Urinary bladder (tissue), 4 donors: Measurements from ENCODE around the gene DIP2B. TPM values are rescaled to one million over a fixed set of nuclear protein-coding genes. Genes with fewer than 3 reads are reported as not detected.
A peak's percentile ranks its signal among the peaks of the same experiment; 100 is the strongest.
"Not testable (repeated sequence)": the region's sequence is repeated elsewhere in the genome, so short reads cannot be mapped to it uniquely, and the experiment has no call there.

Experiments used
- DNase-seq: peaks from one replicate; pipeline ENCODE4 v3.0.0-alpha.2; 2015; ENCODE audit errors: extremely low spot score
- H3K27ac ChIP-seq: one replicate; pipeline ENCODE4 v1.5.1; 2013; ENCODE audit warnings: low read depth, mild to moderate bottlenecking, moderate library complexity
- H3K36me3 ChIP-seq: one replicate; pipeline ENCODE4 v1.6.1; 2013; ENCODE audit warnings: mild to moderate bottlenecking, moderate library complexity; ENCODE audit not compliant: insufficient read depth
- H3K4me1 ChIP-seq: one replicate; pipeline ENCODE4 v1.6.1; 2013; ENCODE audit warnings: mild to moderate bottlenecking, moderate library complexity; ENCODE audit not compliant: insufficient read depth
- H3K4me3 ChIP-seq: one replicate; pipeline ENCODE4 v1.5.1; 2013; ENCODE audit warnings: low read depth, low read length
- WGBS: extraction: QIAGEN DNeasy Blood & Tissue Kit; methylation state at CpG from one replicate; pipeline ENCODE4 v1.1.7; 2013; 5-methylcytosine and 5-hydroxymethylcytosine counted together
- polyA plus RNA-seq: library from polyadenylated mRNA; stranded (reverse); fragments of 200-250 nt; gene quantifications from one replicate; pipeline ENCODE4 v1.2.3, GENCODE V29; 2013
- total RNA-seq: library from RNA; depleted of rRNA; stranded (reverse); fragments of >200 nt; gene quantifications from one replicate; pipeline ENCODE4 v1.2.3, GENCODE V29; 2014
- donor health status: healthy with polysubstance abuse.
- donor health status: healthy.

The DIP2B gene, protein sequence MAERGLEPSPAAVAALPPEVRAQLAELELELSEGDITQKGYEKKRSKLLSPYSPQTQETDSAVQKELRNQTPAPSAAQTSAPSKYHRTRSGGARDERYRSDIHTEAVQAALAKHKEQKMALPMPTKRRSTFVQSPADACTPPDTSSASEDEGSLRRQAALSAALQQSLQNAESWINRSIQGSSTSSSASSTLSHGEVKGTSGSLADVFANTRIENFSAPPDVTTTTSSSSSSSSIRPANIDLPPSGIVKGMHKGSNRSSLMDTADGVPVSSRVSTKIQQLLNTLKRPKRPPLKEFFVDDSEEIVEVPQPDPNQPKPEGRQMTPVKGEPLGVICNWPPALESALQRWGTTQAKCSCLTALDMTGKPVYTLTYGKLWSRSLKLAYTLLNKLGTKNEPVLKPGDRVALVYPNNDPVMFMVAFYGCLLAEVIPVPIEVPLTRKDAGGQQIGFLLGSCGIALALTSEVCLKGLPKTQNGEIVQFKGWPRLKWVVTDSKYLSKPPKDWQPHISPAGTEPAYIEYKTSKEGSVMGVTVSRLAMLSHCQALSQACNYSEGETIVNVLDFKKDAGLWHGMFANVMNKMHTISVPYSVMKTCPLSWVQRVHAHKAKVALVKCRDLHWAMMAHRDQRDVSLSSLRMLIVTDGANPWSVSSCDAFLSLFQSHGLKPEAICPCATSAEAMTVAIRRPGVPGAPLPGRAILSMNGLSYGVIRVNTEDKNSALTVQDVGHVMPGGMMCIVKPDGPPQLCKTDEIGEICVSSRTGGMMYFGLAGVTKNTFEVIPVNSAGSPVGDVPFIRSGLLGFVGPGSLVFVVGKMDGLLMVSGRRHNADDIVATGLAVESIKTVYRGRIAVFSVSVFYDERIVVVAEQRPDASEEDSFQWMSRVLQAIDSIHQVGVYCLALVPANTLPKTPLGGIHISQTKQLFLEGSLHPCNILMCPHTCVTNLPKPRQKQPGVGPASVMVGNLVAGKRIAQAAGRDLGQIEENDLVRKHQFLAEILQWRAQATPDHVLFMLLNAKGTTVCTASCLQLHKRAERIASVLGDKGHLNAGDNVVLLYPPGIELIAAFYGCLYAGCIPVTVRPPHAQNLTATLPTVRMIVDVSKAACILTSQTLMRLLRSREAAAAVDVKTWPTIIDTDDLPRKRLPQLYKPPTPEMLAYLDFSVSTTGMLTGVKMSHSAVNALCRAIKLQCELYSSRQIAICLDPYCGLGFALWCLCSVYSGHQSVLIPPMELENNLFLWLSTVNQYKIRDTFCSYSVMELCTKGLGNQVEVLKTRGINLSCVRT (N-terminal part only)
- total RNA-seq (48.6 TPM), polyA plus RNA-seq (7.2 TPM)

DNA sequence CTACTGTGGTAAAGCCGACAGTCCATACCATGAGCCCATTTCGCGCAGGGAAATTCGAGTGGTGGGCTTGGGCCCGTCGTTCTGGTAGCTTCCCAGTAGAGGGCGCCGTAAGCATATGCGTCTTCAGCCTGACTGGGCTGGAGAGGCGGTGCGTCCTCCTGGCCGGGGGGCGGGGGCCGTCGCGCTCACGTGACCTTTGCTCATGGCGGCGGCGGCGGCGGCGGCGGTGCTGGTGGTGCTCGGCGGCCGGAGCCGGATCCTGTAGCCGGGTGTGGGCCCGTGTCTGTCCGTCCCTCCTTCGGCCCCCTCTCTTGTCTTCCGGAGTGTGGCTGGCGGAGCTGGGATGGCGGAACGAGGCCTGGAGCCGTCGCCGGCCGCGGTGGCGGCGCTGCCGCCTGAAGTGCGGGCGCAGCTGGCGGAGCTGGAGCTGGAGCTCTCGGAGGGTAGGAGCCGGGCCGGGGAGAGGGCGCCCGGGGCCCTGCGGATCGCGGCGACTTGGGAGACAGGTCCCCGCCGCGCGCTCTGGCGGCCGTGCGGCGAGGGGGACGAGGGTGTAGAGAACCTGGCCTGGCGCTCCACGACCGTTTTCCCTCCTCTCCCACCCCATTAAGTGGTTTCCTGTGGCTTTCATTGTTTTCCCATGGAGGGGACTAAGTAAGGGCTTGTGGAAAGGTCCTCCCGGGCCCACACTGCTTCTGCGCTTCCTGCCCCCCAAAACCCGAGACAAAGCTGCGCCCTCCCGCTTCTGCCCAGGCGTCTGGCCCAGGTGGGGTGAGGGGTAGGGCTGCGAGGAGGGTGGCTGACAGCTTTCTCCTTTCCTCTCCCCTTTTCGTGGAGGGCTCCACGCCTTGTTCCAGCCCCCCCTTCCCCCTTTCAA lies at the start of gene DIP2B:
TSS of gene DIP2B (plus strand) at position 188 of the 877 bp plus-strand sequence. CDS start at position 344, 156 bp downstream.
- under 1% methylated on average over 77 of the region's 77 CpGs for WGBS
- Histone ChIP-seq H3K4me1 (no peaks in the 10 kb centered on the region), H3K4me3 (peak within 1 kb of the TSS; percentile 63), H3K27ac (peak within 1 kb of the TSS; percentile 88), H3K36me3 (no peaks in the 10 kb centered on the region)
- peak; percentile 70 for DNase-seq

DNA sequence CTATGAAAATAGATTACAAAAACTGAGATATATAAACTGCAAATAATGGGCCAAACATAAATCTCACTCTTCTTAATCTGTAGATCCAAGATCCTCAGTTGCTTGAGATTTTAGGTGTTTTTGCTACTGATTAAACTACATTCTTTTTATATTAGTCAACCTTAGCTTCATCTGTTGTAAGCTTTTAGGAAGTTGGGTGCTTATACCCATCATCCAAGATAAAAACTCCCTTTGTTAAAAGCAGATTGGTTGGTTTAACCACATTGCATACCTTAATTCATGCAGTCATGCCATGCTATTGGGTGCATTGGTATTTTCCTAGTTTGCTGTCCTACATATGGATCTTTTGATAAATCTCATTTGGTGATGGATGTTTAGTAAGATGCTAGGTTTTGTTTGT lies 46.2 kb upstream of the DIP2B start:
- no peak overlapping the region for H3K4me3 ChIP-seq
- no peaks in the 10 kb centered on the region for H3K4me1 ChIP-seq
- no peaks in the 10 kb centered on the region for H3K36me3 ChIP-seq
- no peak overlapping the region for H3K27ac ChIP-seq
- DNase-seq, result no peak

DNA sequence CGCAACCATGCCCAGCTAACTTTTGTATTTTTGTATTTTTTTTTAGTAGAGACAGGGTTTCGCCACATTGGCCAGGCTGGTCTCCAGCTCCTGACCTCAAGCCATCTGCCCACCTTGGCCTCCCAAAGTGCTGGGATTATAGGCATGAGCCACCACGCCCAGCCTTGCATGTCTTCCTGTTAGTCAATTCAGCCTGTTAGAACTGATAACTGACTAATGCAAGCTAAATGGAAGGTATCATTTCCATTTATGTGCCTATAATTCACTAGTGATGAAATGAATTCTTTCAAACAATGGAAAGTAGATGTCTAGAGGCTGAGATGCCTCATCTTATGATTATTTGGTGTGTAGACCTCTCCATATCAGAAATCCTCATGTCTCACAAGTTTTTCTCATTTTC lies 37.3 kb upstream of the DIP2B start:
- 95% methylated on average over 3 of the region's 3 CpGs for WGBS
- Histone ChIP-seq H3K36me3 (no peaks in the 10 kb centered on the region), H3K27ac (no peak overlapping the region), H3K4me3 (no peak overlapping the region), H3K4me1 (no peaks in the 10 kb centered on the region)
- no peak for DNase-seq

DNA sequence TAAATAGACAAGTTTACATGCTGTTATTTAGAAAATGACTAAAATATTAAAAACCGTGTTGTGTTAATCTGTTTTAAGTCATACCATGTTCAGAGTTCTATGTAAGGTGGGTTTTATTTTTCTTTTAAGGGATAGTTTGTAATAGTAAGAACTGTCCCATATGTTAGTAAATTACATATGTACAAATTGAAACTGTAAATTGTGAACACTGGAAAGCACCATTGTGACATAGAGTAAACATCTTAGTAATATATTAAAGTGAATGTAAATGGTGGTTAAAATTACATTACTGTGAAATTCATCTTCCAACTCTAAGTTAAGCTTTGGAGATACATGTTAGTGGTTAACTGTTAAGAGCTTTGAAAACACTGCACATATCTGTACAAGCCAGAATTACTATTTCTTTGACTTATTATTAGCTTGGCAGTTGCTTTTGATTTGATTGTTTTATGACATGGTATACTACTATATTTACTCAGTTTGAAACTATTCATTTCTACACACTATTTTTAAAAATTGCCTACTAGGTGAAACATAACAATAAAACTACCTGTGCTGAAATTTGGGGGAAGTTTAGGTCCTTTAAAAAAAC lies 27.4 kb upstream of the DIP2B start:
- 85% methylated on average over 1 of the region's 1 CpG for WGBS
- peaks cover 2% of the 10 kb centered on the region for H3K36me3 ChIP-seq
- no peak overlapping the region for H3K4me3 ChIP-seq
- no peaks in the 10 kb centered on the region for H3K4me1 ChIP-seq
- no peak overlapping the region for H3K27ac ChIP-seq
- DNase-seq, result no peak

DNA sequence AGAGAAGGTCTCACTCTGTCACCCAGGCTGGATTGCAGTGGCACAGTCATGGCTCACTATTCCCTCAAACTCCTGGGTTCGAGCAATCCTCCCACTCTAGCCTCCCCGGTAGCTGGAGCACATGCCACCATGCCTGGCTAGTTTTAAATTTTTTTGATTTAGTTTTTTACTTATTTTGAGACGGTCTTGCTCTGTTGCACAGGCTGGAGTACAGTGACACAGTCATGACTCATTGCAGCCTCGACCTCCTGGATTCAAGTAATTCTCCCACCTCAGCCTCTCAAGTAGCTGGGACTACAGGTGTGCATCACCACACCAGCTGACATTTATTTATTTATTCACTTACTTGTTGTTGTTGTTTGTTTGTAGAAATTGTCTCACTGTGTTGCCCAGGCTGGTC lies 22.2 kb upstream of the DIP2B start:
- no peak overlapping the region for H3K27ac ChIP-seq
- 90% methylated on average over 4 of the region's 4 CpGs for WGBS
- no peaks in the 10 kb centered on the region for H3K36me3 ChIP-seq
- no peaks in the 10 kb centered on the region for H3K4me1 ChIP-seq
- H3K4me3 ChIP-seq, result no peak overlapping the region
- DNase-seq, result no peak

DNA sequence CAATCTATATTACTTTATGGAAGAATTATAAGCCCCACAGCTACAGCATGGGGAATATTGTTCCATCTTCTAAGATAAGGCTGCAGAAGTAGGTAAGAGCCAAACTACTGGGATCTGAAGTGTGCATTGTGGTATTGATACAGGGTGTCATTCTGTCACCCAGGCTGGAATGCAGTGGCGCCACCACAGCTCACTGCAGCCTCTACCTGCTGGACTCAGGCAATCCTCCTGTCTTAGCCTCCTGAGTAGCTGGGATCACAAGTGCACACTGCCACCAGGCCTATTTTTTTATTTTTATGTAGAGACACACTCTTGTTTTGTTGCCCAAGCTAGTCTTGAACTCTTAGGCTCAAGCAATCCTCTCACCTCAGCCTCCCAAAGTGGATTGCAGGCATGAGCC lies 21.3 kb upstream of the DIP2B start:
- 95% methylated on average over 1 of the region's 1 CpG for WGBS
- Histone ChIP-seq H3K27ac (no peak overlapping the region), H3K4me1 (no peaks in the 10 kb centered on the region), H3K36me3 (no peaks in the 10 kb centered on the region), H3K4me3 (no peak overlapping the region)
- no peak for DNase-seq

DNA sequence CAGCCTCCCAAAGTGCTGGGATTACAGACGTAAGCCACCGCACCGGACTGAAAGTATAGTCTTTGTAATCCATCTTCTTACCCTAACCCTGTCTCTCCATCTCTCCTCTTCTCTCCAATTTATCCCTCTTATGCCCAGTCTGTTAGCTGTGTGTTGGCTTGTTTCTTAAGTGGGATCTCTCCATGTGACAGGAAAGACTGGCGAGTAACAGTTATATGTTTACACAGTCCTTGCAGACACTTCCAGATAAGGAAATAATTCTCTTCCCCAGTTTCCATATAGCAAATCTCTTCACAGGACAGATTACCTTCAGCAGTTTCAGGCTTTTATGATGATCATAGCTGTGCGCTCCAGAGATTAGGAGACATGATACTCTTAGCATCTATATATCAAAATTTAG lies 16.0 kb upstream of the DIP2B start:
- WGBS, result 73% methylated on average over 5 of the region's 5 CpGs
- DNase-seq, result no peak
- Histone ChIP-seq H3K4me3 (no peak overlapping the region), H3K27ac (no peak overlapping the region), H3K36me3 (no peaks in the 10 kb centered on the region), H3K4me1 (no peaks in the 10 kb centered on the region)

DNA sequence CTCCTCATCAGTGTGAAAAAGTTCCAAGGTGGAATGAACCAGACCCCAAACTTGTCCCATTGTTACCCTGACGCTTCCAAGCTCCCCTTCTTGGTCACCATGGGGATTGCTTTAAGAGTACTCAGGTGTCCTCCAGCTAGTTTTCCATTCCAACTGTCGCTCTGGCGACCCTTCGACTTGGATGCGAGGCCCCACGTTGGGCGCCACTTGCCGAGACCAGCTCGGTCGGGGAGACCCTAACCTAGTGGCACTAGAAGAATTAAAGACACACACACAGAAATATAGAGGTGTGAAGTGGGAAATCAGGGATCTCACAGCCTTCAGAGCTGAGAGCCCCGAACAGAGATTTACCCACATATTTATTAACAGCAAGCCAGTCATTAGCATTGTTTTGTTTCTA lies 6.7 kb upstream of the DIP2B start:
- H3K4me1 ChIP-seq, H3K36me3 ChIP-seq, DNase-seq, H3K27ac ChIP-seq, H3K4me3 ChIP-seq: not testable (repeated sequence)
- WGBS, result 91% methylated on average over 11 of the region's 11 CpGs

DNA sequence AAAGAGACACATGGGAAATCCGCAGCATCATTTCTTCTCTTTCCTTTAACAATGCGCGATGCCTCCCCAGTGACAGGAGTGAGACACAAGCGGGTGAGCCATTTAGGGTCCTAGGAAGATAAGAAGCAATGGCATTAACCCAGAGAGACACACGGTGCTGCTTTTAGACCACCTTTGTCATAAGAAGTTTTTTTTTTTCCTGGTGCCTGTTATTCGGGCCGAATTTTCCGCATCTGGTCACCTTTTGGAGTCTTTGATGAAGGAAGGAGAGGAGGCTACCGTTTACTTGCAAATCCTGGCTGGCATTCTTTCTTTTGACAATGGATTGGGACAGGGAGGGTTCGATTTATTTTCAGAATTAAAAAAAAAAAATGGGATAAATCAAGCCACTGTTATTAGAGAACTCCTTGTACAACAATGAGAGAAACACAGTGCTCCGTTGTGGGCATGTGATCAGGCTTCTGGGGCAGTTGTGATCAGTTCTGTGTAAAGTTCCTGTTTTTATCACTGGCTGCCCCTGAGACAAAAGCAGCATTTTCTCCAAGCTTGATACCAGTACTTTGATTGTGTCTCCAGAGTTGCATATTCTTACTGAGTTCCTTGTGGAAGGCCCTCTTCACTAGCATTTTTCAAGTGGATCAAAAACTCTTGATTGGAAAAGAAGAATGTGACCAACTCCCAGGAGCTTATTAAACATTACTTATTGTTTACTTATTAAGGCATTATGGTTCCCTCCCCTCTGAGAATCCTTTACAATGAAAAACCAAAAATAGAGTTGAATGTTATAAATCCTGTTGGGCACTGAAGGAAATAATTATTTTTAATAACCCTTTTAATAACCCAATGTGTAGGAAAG lies 1.1 kb downstream of the DIP2B start:
- Histone ChIP-seq H3K4me1 (no peaks in the 10 kb centered on the region), H3K36me3 (no peaks in the 10 kb centered on the region), H3K4me3 (peak overlapping the region; percentile 63), H3K27ac (no peak overlapping the region)
- 2% methylated on average over 11 of the region's 11 CpGs for WGBS
- no peak for DNase-seq

DNA sequence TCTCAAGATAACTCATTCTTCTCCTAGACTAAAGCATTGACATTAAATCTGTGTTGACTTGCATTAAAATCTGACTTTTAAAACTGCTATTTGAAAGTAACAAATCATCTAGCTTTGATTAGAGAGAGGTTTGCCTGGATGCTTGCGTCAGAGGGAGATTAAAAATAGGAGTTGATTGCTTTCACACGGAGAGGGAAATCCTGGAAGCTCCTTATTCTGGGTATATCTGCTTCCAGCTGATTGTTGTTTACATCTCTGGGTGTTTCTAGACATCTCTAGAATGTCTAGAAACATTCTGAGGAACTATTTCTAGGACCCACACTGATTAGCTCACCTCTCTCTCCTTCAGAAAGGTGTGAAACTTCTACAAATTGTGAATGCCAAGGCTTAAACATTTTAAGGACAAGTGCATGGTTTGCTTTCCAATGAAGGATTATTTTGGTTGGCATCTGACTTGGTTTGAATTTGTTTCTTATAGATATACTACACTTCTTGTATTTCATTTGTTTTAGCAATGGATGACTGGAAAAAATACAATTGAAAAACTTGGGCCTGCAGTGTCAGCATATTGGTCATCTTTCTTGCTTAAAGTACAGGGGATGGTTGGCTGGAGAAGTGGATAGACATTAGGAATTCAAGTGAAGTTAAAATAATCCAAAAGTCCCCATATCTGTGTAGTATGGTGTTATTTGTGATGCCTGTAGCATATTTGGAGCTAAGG lies 2.1 kb downstream of the DIP2B start:
- DNase-seq, result no peak
- Histone ChIP-seq H3K4me3 (no peak overlapping the region), H3K36me3 (no peaks in the 10 kb centered on the region), H3K4me1 (no peaks in the 10 kb centered on the region), H3K27ac (no peak overlapping the region)
- WGBS, result 61% methylated on average over 2 of the region's 2 CpGs

DNA sequence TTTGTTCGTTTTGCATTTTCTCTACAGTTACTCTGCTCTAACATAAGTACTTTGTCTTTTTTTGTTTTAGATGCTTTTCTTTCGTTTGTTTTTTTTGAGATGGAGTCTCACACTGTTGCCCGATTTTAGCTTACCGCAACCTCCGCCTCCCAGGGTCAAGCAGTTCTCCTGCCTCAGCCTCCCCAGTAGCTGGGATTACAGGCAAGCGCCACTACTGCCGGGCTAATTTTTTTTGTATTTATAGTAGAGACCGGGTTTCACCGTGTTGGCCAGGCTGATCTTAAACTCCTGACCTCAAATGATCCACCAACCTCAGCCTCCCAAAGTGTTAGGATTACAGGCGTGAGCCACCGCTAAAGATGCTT lies 2.7 kb downstream of the DIP2B start:
- no peak overlapping the region for H3K4me3 ChIP-seq
- no peaks in the 10 kb centered on the region for H3K36me3 ChIP-seq
- WGBS, result 80% methylated on average over 11 of the region's 11 CpGs
- H3K27ac ChIP-seq, result no peak overlapping the region
- DNase-seq, result no peak
- no peaks in the 10 kb centered on the region for H3K4me1 ChIP-seq
